ENCODE results near the gene TMEM139.

TMEM139 gene

GRCh38 chr7:143315776-143316175 is 31.0 kb downstream of the TMEM139 start, which contains the start of gene CLCN1:
CLCN1 (plus strand) TSS chr7:143316111; CDS start chr7:143316213, 102 bp downstream.
- no peak within 1 kb of the TSS for H3K4me3 ChIP-seq (ENCODE audit: low read length)
- no peaks in the 10 kb centered on the region for H3K9me3 ChIP-seq (ENCODE audit: control insufficient read depth, low read depth, low read length)
- no peak within 1 kb of the TSS for H3K9ac ChIP-seq (ENCODE audit: low read length)
- no peaks in the 10 kb centered on the region for H3K27me3 ChIP-seq (ENCODE audit: control insufficient read depth, insufficient read depth, low read length)
- no peak within 1 kb of the TSS for H3K27ac ChIP-seq (ENCODE audit: low read length)
- no peaks in the 10 kb centered on the region for H3K36me3 ChIP-seq (ENCODE audit: control insufficient read depth, low read depth, low read length)
- H3K4me1 ChIP-seq (ENCODE audit: control insufficient read depth, low read depth, low read length), result no peaks in the 10 kb centered on the region

GRCh38 chr7:143316492-143316891 is 31.7 kb downstream of the TMEM139 start:
- Histone ChIP-seq H3K9ac (ENCODE audit: low read length) (no peak overlapping the region), H3K27me3 (ENCODE audit: control insufficient read depth, insufficient read depth, low read length) (no peaks in the 10 kb centered on the region), H3K9me3 (ENCODE audit: control insufficient read depth, low read depth, low read length) (no peaks in the 10 kb centered on the region), H3K4me3 (ENCODE audit: low read length) (no peak overlapping the region), H3K4me1 (ENCODE audit: control insufficient read depth, low read depth, low read length) (no peaks in the 10 kb centered on the region), H3K36me3 (ENCODE audit: control insufficient read depth, low read depth, low read length) (no peaks in the 10 kb centered on the region), H3K27ac (ENCODE audit: low read length) (no peak overlapping the region)

GRCh38 chr7:143318661-143319060 is 33.9 kb downstream of the TMEM139 start:
- Histone ChIP-seq H3K9ac (ENCODE audit: low read length) (no peak overlapping the region), H3K27me3 (ENCODE audit: control insufficient read depth, insufficient read depth, low read length) (no peaks in the 10 kb centered on the region), H3K4me1 (ENCODE audit: control insufficient read depth, low read depth, low read length) (no peaks in the 10 kb centered on the region), H3K36me3 (ENCODE audit: control insufficient read depth, low read depth, low read length) (no peaks in the 10 kb centered on the region), H3K9me3 (ENCODE audit: control insufficient read depth, low read depth, low read length) (no peaks in the 10 kb centered on the region), H3K4me3 (ENCODE audit: low read length) (no peak overlapping the region), H3K27ac (ENCODE audit: low read length) (no peak overlapping the region)

DNA sequence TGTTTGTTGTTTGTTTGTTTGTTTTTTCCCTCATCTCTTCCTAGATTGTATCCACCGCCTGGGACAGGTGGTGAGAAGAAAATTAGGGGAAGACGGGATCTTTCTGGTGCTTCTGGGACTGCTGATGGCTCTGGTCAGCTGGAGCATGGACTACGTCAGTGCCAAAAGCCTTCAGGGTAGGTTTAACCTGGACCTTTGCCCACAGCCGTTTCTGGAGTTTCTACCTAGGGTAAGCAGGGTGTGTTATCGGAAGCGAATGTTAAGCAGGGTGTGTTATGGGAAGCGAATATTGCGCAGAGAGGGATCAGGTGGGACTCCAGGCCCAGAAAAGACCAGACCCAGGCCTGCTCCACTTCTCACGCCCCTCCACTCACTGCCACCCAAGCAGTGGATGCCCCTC is 35.9 kb downstream of the TMEM139 start:
- no peak overlapping the region for H3K4me3 ChIP-seq (ENCODE audit: low read length)
- no peak overlapping the region for H3K27ac ChIP-seq (ENCODE audit: low read length)
- H3K4me1 ChIP-seq (ENCODE audit: control insufficient read depth, low read depth, low read length), result no peaks in the 10 kb centered on the region
- H3K36me3 ChIP-seq (ENCODE audit: control insufficient read depth, low read depth, low read length), result no peaks in the 10 kb centered on the region
- no peaks in the 10 kb centered on the region for H3K27me3 ChIP-seq (ENCODE audit: control insufficient read depth, insufficient read depth, low read length)
- no peak overlapping the region for H3K9ac ChIP-seq (ENCODE audit: low read length)
- H3K9me3 ChIP-seq (ENCODE audit: control insufficient read depth, low read depth, low read length), result no peaks in the 10 kb centered on the region

DNA sequence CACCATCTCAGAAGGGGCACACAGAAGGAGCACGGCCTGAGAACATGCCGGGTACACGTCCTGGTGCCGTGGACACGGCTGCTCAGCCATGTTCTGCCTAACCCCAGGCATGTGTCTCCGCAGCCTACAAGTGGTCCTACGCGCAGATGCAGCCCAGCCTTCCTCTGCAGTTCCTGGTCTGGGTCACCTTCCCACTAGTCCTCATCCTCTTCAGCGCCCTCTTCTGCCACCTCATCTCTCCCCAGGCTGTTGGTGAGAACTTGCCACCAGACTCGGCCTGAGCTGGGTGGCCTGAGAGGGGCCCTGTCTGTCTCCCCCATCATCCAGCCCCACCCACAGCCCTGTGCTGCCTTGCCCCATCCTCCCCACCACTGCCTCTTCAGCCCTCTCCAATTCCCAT is 36.5 kb downstream of the TMEM139 start:
- Histone ChIP-seq H3K9me3 (ENCODE audit: control insufficient read depth, low read depth, low read length) (no peaks in the 10 kb centered on the region), H3K27ac (ENCODE audit: low read length) (no peak overlapping the region), H3K36me3 (ENCODE audit: control insufficient read depth, low read depth, low read length) (no peaks in the 10 kb centered on the region), H3K9ac (ENCODE audit: low read length) (no peak overlapping the region), H3K4me3 (ENCODE audit: low read length) (no peak overlapping the region), H3K4me1 (ENCODE audit: control insufficient read depth, low read depth, low read length) (no peaks in the 10 kb centered on the region), H3K27me3 (ENCODE audit: control insufficient read depth, insufficient read depth, low read length) (no peaks in the 10 kb centered on the region)

GRCh38 chr7:143321734-143322133 is 37.0 kb downstream of the TMEM139 start:
- no peaks in the 10 kb centered on the region for H3K4me1 ChIP-seq (ENCODE audit: control insufficient read depth, low read depth, low read length)
- no peak overlapping the region for H3K27ac ChIP-seq (ENCODE audit: low read length)

DNA sequence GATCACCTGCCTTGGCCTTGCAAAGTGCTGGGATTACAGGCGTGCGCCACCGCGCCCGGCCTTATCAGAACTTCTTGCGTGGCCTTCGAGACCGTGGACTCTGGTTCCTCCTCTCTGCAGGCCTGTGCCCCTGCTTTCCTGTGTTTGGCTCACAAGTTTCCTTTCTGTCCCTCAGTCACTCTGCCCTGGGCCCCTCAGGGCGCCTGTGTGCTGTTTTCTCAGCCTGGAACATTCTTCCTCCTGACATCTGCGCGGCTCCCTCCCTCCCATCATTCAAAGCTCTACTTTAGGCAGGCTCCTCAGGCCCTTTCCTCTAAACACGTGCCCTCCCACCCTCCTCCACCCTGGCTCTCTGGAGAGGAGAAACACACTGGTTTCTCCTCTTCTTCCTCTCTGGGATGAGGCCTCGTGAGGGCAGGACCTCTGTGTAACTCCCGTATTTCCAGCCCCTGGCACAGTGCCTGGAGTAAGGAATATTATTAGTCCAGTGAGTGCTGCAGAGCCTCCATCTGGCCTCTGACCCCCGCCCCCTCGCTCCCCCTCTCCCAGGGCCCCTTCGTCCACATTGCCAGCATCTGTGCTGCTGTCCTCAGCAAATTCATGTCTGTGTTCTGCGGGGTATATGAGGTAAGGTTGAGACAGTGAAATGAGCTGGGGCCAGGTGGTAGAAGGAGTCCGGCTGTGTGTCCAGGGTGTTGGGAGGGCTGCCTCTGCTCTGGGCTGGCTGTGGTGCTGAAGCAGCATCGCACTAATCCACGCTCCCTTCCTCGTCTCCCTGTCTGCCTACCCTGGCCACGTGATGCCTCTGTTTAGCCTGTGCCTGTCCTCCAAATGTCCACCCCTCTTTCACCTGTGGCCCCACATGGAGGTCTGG is 38.2 kb downstream of the TMEM139 start:
- H3K36me3 ChIP-seq (ENCODE audit: control insufficient read depth, low read depth, low read length), result no peaks in the 10 kb centered on the region
- H3K9ac ChIP-seq (ENCODE audit: low read length), result no peak overlapping the region
- no peaks in the 10 kb centered on the region for H3K4me1 ChIP-seq (ENCODE audit: control insufficient read depth, low read depth, low read length)
- H3K27ac ChIP-seq (ENCODE audit: low read length), result no peak overlapping the region
- H3K9me3 ChIP-seq (ENCODE audit: control insufficient read depth, low read depth, low read length), result no peaks in the 10 kb centered on the region
- H3K27me3 ChIP-seq (ENCODE audit: control insufficient read depth, insufficient read depth, low read length), result no peaks in the 10 kb centered on the region
- no peak overlapping the region for H3K4me3 ChIP-seq (ENCODE audit: low read length)

More at GRCh38 chr7:143321734-143322133, 37.0 kb downstream of the TMEM139 start:
- Histone ChIP-seq H3K9ac (ENCODE audit: low read length) (no peak overlapping the region), H3K36me3 (ENCODE audit: control insufficient read depth, low read depth, low read length) (no peaks in the 10 kb centered on the region), H3K27me3 (ENCODE audit: control insufficient read depth, insufficient read depth, low read length) (no peaks in the 10 kb centered on the region), H3K4me3 (ENCODE audit: low read length) (no peak overlapping the region), H3K9me3 (ENCODE audit: control insufficient read depth, low read depth, low read length) (no peaks in the 10 kb centered on the region)

DNA sequence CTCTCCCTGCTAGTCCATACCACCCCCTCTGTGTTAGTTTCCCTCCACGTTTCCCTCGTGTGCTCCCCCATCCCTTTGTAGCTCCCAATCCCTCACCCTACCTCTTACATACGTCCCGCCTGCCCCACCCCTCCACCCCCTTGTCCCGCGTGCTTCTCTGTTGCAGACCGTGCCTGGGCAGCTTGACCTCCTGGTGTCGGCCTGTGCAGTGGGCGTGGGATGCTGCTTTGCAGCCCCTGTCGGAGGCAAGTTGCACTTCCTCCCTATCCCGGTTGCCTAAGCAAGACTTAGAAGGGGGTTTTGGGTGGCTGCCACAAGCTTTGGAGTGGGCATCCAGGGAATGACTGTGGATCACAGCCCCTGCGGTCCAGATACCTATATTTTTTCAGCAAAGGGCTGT is 38.9 kb downstream of the TMEM139 start:
- no peaks in the 10 kb centered on the region for H3K9me3 ChIP-seq (ENCODE audit: control insufficient read depth, low read depth, low read length)
- no peaks in the 10 kb centered on the region for H3K36me3 ChIP-seq (ENCODE audit: control insufficient read depth, low read depth, low read length)
- no peaks in the 10 kb centered on the region for H3K4me1 ChIP-seq (ENCODE audit: control insufficient read depth, low read depth, low read length)
- H3K4me3 ChIP-seq (ENCODE audit: low read length), result no peak overlapping the region
- H3K27ac ChIP-seq (ENCODE audit: low read length), result no peak overlapping the region
- H3K27me3 ChIP-seq (ENCODE audit: control insufficient read depth, insufficient read depth, low read length), result no peaks in the 10 kb centered on the region
- no peak overlapping the region for H3K9ac ChIP-seq (ENCODE audit: low read length)

DNA sequence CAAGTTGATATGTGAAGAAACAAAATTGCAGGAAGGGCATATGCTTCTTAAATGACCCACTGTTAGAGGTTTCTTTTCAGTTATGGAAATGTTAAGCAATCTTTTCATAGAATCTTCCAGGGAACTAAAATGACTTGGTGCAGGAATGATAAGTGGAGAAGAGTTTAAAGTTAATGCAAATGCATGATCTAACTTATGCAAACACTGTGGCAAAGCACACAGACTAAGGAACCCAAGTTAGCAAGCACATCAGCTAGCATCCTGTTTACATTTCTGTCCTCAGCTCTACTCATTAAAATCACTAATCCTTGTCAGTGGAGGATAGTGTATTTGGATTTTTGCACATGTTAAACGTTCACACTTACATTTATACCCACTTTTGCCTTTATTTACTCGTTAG is 40.5 kb downstream of the TMEM139 start:
- H3K27ac ChIP-seq (ENCODE audit: low read length), result no peak overlapping the region
- no peak overlapping the region for H3K4me3 ChIP-seq (ENCODE audit: low read length)
- no peaks in the 10 kb centered on the region for H3K4me1 ChIP-seq (ENCODE audit: control insufficient read depth, low read depth, low read length)
- no peaks in the 10 kb centered on the region for H3K9me3 ChIP-seq (ENCODE audit: control insufficient read depth, low read depth, low read length)
- no peaks in the 10 kb centered on the region for H3K27me3 ChIP-seq (ENCODE audit: control insufficient read depth, insufficient read depth, low read length)
- H3K9ac ChIP-seq (ENCODE audit: low read length), result no peak overlapping the region
- no peaks in the 10 kb centered on the region for H3K36me3 ChIP-seq (ENCODE audit: control insufficient read depth, low read depth, low read length)

DNA sequence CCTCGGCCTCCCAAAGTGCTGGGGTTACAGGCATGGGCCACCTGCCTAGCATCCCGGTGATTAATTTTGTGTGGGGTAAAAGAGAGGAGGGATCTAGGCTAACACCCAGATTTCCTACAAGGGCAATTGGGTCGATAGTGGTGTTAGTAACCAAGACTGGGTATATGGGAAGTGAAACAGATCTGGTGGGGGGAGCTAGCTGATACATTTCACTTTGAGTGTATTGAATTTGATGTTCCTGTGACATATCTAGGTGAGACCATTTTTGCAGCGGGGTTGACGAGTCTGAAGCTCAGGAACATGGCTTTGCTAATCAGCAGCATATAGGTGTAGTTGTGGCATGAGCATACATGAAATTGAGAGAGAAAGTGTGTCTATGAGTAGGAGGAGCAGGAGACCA is 43.1 kb downstream of the TMEM139 start:
- Histone ChIP-seq H3K27ac (ENCODE audit: low read length) (no peak overlapping the region), H3K27me3 (ENCODE audit: control insufficient read depth, insufficient read depth, low read length) (no peaks in the 10 kb centered on the region), H3K36me3 (ENCODE audit: control insufficient read depth, low read depth, low read length) (no peaks in the 10 kb centered on the region), H3K9ac (ENCODE audit: low read length) (no peak overlapping the region), H3K4me3 (ENCODE audit: low read length) (no peak overlapping the region), H3K9me3 (ENCODE audit: control insufficient read depth, low read depth, low read length) (no peaks in the 10 kb centered on the region), H3K4me1 (ENCODE audit: control insufficient read depth, low read depth, low read length) (no peaks in the 10 kb centered on the region)

GRCh38 chr7:143329471-143330170 is 44.9 kb downstream of the TMEM139 start:
- Histone ChIP-seq H3K9me3 (ENCODE audit: control insufficient read depth, low read depth, low read length) (no peaks in the 10 kb centered on the region), H3K4me1 (ENCODE audit: control insufficient read depth, low read depth, low read length) (no peaks in the 10 kb centered on the region), H3K27ac (ENCODE audit: low read length) (no peak overlapping the region), H3K9ac (ENCODE audit: low read length) (no peak overlapping the region), H3K4me3 (ENCODE audit: low read length) (no peak overlapping the region), H3K27me3 (ENCODE audit: control insufficient read depth, insufficient read depth, low read length) (no peaks in the 10 kb centered on the region), H3K36me3 (ENCODE audit: control insufficient read depth, low read depth, low read length) (no peaks in the 10 kb centered on the region)

All from iPS-18a (cell line).